ENCODE data around the gene MOGAT1. TPM values are rescaled to one million over a fixed set of nuclear protein-coding genes. Genes with fewer than 3 reads are reported as not detected.

MOGAT1 gene
- total and polyA plus RNA-seq, 2 of the 13 experiments (the other 11 are each of a cell fraction or from before 2014, with no cell fraction given) = 0.98 to 4.3 TPM

DNA sequence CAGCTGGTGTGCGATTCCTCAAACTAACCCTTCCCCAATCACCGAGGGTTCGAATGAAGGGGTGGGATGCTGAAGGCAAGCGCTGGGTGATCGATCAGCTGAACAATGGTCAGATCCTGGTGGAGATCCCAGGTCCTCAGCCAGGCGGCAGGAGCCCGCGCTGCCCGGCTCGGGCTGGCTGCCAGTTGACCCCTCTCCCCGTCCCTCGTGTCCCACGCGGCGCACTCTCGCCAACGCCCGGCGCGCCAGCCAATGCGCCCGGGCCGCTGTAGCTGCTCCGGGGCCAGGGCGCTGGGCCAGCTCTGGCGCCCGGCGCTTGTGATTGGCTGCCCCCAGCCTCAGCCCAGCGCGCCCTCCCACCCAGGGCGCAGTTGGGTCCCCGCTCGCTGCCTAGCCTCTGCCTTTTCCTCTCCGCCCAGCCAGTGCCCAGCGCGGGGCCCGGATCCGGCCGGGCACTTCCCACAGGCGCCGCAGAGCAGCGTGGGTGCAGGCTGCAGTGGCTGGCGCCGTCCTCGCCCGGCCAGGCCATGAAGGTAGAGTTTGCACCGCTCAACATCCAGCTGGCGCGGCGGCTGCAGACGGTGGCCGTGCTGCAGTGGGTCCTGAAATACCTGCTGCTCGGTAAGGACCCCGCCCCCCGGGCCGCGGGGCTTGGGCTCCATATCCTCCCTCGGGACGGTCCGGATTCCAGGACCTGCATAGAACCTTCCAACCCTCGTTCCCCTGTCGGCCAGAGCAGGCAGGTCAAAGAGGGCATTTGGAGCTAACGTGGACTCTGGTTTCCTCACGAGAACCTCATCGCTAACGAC lies at the start of gene MOGAT1 (continued):
- TF ChIP-seq, protein P1, sequence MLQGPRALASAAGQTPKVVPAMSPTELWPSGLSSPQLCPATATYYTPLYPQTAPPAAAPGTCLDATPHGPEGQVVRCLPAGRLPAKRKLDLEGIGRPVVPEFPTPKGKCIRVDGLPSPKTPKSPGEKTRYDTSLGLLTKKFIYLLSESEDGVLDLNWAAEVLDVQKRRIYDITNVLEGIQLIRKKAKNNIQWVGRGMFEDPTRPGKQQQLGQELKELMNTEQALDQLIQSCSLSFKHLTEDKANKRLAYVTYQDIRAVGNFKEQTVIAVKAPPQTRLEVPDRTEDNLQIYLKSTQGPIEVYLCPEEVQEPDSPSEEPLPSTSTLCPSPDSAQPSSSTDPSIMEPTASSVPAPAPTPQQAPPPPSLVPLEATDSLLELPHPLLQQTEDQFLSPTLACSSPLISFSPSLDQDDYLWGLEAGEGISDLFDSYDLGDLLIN (CRISPR knock-in tag; IDR thresholded peaks at IDR 0.05; ENCODE audit: borderline replicate concordance) = peak; percentile 28; the same call in 1 of the 2 replicates
- TF ChIP-seq POLR2G (IDR thresholded peaks at IDR 0.05; ENCODE audit: low read depth, low read length) (peak; percentile 92), SATB2 (CRISPR knock-in tag; IDR thresholded peaks at IDR 0.05) (peak; percentile 63), NCOA1 (CRISPR knock-in tag; IDR thresholded peaks at IDR 0.05) (peak; percentile 95), POLR2AphosphoS5 (IDR thresholded peaks at IDR 0.05; ENCODE audit: low read depth, low read length) (peak; percentile 87), FOXK2 (IDR thresholded peaks at IDR 0.05) (no peak), CREM (IDR thresholded peaks at IDR 0.05) (no peak), CREM (CRISPR knock-in tag; IDR thresholded peaks at IDR 0.05) (no peak), ZSCAN21 (CRISPR knock-in tag; IDR thresholded peaks at IDR 0.05; ENCODE audit: borderline replicate concordance) (peak; percentile 77; the same call in 1 of the 2 replicates), MEF2D (CRISPR knock-in tag; IDR thresholded peaks at IDR 0.05) (no peak), ZNF616 (CRISPR knock-in tag; IDR thresholded peaks at IDR 0.05; ENCODE audit: low read depth) (peak; percentile 95), ZNF225 (CRISPR knock-in tag; IDR thresholded peaks at IDR 0.05) (peak; percentile 85; the same call in 1 of the 2 replicates), ATF7 (IDR thresholded peaks at IDR 0.05) (no peak), ATF7 (CRISPR knock-in tag; IDR thresholded peaks at IDR 0.05) (peak; percentile 79; the same call in 1 of the 2 replicates), MXI1 (IDR thresholded peaks at IDR 0.05; ENCODE audit: borderline replicate concordance, low read depth, low read length) (peak; percentile 68; the same call in 2 of the 3 replicates), EED (CRISPR knock-in tag; IDR thresholded peaks at IDR 0.05) (peak; percentile 88), U2AF2 (IDR thresholded peaks at IDR 0.05; ENCODE audit: low read depth, low read length) (no peak), ZNF780A (CRISPR knock-in tag; IDR thresholded peaks at IDR 0.05) (no peak), NONO (IDR thresholded peaks at IDR 0.05) (no peak), NONO (CRISPR knock-in tag; conservative IDR thresholded peaks at IDR 0.05) (peak; percentile 74; the same call in 1 of the 2 replicates), ZNF333 (CRISPR knock-in tag; IDR thresholded peaks at IDR 0.05; ENCODE audit: borderline replicate concordance) (peak; percentile 88; the same call in 1 of the 2 replicates), SIX1 (CRISPR knock-in tag; IDR thresholded peaks at IDR 0.05; ENCODE audit: borderline replicate concordance) (0 out of 2 replicates have a peak, but pooled peaks have one; percentile 7), HNRNPK (IDR thresholded peaks at IDR 0.05; ENCODE audit: low read depth, low read length, poor library complexity, severe bottlenecking) (peak; percentile 85), ERF (CRISPR knock-in tag; IDR thresholded peaks at IDR 0.05) (peak; percentile 88; the same call in 1 of the 2 replicates), IKZF1 (IDR thresholded peaks at IDR 0.05) (no peak), ZMAT3 (CRISPR knock-in tag; conservative IDR thresholded peaks at IDR 0.05) (peak; percentile 94)
- TF ChIP-seq, protein P2, sequence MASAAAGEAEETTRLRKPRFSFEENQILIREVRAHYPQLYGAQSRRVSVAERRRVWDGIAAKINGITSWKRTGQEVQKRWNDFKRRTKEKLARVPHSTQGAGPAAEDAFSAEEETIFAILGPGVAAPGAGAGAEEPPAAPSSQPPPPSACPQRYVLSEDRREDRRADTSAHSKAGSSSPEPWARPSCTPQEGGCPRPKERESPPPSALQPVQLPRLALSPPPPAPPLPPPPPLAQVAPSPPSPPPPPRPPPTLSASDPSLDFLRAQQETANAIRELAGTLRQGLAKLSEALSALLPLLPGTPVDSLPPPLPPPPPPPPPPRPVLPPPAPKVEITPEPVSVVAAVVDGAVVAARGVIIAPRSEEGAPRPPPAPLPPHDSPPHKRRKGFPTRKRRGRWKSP (CRISPR knock-in tag; IDR thresholded peaks at IDR 0.05) = peak; percentile 100
- TF ChIP-seq, protein P3, sequence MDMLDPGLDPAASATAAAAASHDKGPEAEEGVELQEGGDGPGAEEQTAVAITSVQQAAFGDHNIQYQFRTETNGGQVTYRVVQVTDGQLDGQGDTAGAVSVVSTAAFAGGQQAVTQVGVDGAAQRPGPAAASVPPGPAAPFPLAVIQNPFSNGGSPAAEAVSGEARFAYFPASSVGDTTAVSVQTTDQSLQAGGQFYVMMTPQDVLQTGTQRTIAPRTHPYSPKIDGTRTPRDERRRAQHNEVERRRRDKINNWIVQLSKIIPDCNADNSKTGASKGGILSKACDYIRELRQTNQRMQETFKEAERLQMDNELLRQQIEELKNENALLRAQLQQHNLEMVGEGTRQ (IDR thresholded peaks at IDR 0.05; ENCODE audit: low read depth, low read length) = no peak
- TF ChIP-seq, protein P3 (CRISPR knock-in tag; IDR thresholded peaks at IDR 0.05; ENCODE audit: borderline replicate concordance) = no peak; the same call in 1 of the 2 replicates

Data from HepG2 (cell line).